ENCODE results near the gene BICD1. TPM values are rescaled to one million over a fixed set of nuclear protein-coding genes. Genes with fewer than 3 reads are reported as not detected.
"Not testable (repeated sequence)": the region's sequence is repeated elsewhere in the genome, so short reads cannot be mapped to it uniquely, and the experiment has no call there.

The BICD1 gene
- total and polyA plus RNA-seq, 9 donors = 7.7 to 16.9 (median 9.4) TPM

DNA sequence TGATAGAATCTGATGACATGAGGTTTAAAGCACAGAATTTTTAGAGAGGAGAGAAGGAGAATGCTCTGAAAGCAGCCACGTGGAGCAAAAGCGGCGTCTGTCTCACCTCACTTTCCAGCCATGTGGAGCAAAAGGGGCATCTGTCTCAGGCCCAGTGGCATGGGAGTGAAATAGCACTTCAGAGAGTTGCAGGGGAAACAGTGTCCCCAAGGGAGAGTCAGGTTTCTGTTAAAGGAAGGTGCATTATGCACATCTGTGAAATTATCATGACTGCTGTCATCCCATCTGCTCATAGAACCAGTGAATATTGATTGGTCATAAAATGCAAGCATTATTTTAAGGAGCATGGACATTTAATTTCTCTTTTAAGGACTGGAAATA is 124.0 kb downstream of the BICD1 start:
- Histone ChIP-seq H3K27ac (ENCODE audit: low read length) (no peak overlapping the region), H3K27me3 (ENCODE audit: control insufficient read depth, insufficient read depth, low read length) (no peaks in the 10 kb centered on the region), H3K9me3 (replicated peaks; ENCODE audit: control insufficient read depth, low read depth, low read length) (no peaks in the 10 kb centered on the region), H3K36me3 (ENCODE audit: control insufficient read depth, insufficient read depth, low read length) (peaks cover 7% of the 10 kb centered on the region), H3K4me3 (ENCODE audit: low read length) (no peak overlapping the region), H3K4me1 (ENCODE audit: control insufficient read depth, insufficient read depth, low read length) (no peaks in the 10 kb centered on the region)
- 45% methylated on average over 3 of the region's 3 CpGs for WGBS (ENCODE audit: insufficient coverage)
- DNase-seq = no peak

DNA sequence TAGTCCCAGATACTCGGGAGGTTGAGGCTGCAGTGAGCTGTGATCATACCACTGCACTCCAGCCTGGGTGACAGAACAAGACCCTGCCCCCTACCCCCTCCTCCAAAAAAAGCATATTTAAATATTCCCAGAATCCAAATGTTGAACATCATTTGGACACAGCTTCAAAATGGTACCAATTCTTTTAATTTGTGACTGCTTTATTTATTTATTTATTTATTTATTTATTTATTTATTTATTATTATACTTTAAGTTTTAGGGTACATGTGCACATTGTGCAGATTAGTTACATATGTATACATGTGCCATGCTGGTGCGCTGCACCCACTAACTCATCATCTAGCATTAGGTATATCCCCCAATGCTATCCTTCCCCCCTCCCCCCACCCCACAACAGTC is 124.7 kb downstream of the BICD1 start:
- H3K36me3 ChIP-seq (ENCODE audit: control insufficient read depth, insufficient read depth, low read length); H3K27me3 ChIP-seq (ENCODE audit: control insufficient read depth, insufficient read depth, low read length); DNase-seq; H3K27ac ChIP-seq (ENCODE audit: low read length); H3K9me3 ChIP-seq (replicated peaks; ENCODE audit: control insufficient read depth, low read depth, low read length); H3K4me3 ChIP-seq (ENCODE audit: low read length); H3K4me1 ChIP-seq (ENCODE audit: control insufficient read depth, insufficient read depth, low read length): not testable (repeated sequence)
- 100% methylated on average over 1 of the region's 2 CpGs for WGBS (ENCODE audit: insufficient coverage)

DNA sequence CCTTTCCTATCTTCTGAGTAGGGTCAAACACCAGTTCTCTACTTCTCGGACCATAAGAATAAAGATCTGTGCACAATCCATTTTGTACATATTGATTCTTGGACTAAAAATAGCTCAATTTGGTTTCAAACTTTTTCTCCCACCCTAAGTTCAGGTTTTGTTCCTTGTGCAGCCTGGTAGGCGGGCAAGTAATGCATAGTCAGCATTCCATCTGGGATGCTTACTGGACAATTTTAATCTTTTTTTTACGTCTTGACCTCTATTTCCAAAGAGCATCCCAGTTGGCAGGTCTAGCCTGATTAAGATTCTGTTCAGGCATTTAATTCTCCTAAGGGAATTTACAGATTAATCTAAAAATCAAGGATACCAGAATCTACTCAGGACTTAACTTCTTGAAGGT is 126.9 kb downstream of the BICD1 start:
- no peak for DNase-seq
- Histone ChIP-seq H3K27ac (ENCODE audit: low read length) (no peak overlapping the region), H3K4me1 (ENCODE audit: control insufficient read depth, insufficient read depth, low read length) (no peaks in the 10 kb centered on the region), H3K4me3 (ENCODE audit: low read length) (no peak overlapping the region), H3K9me3 (replicated peaks; ENCODE audit: control insufficient read depth, low read depth, low read length) (peaks cover 9% of the 10 kb centered on the region), H3K27me3 (ENCODE audit: control insufficient read depth, insufficient read depth, low read length) (no peaks in the 10 kb centered on the region), H3K36me3 (ENCODE audit: control insufficient read depth, insufficient read depth, low read length) (peaks cover 2% of the 10 kb centered on the region)
- WGBS (ENCODE audit: insufficient coverage) = 71% methylated on average over 1 of the region's 3 CpGs

- H3K36me3 ChIP-seq (ENCODE audit: control insufficient read depth, insufficient read depth, low read length) = peaks cover 2% of the 10 kb centered on the region
- H3K4me3 ChIP-seq (ENCODE audit: low read length) = no peak overlapping the region
- H3K27ac ChIP-seq (ENCODE audit: low read length) = no peak overlapping the region
- no CpG with 5 or more reads among the region's 2 CpGs for WGBS (ENCODE audit: insufficient coverage)
- DNase-seq = no peak
- H3K9me3 ChIP-seq (replicated peaks; ENCODE audit: control insufficient read depth, low read depth, low read length) = peaks cover 9% of the 10 kb centered on the region
- H3K27me3 ChIP-seq (ENCODE audit: control insufficient read depth, insufficient read depth, low read length) = no peaks in the 10 kb centered on the region
- no peaks in the 10 kb centered on the region for H3K4me1 ChIP-seq (ENCODE audit: control insufficient read depth, insufficient read depth, low read length)
Observed at GRCh38 chr12:32235251-32235650, 128.6 kb downstream of the BICD1 start.

GRCh38 chr12:32240162-32240561 is 133.5 kb downstream of the BICD1 start:
- no peak for DNase-seq
- H3K27me3 ChIP-seq (ENCODE audit: control insufficient read depth, insufficient read depth, low read length) = no peaks in the 10 kb centered on the region
- H3K9me3 ChIP-seq (replicated peaks; ENCODE audit: control insufficient read depth, low read depth, low read length) = peaks cover 9% of the 10 kb centered on the region
- peaks cover 2% of the 10 kb centered on the region for H3K36me3 ChIP-seq (ENCODE audit: control insufficient read depth, insufficient read depth, low read length)
- 31% methylated on average over 3 of the region's 5 CpGs for WGBS (ENCODE audit: insufficient coverage)
- no peak overlapping the region for H3K4me3 ChIP-seq (ENCODE audit: low read length)
- no peak overlapping the region for H3K27ac ChIP-seq (ENCODE audit: low read length)
- no peaks in the 10 kb centered on the region for H3K4me1 ChIP-seq (ENCODE audit: control insufficient read depth, insufficient read depth, low read length)

GRCh38 chr12:32240831-32241230 is 134.2 kb downstream of the BICD1 start:
- no CpG with 5 or more reads among the region's 4 CpGs for WGBS (ENCODE audit: insufficient coverage)
- peaks cover 9% of the 10 kb centered on the region for H3K9me3 ChIP-seq (replicated peaks; ENCODE audit: control insufficient read depth, low read depth, low read length)
- H3K4me3 ChIP-seq (ENCODE audit: low read length) = no peak overlapping the region
- peaks cover 2% of the 10 kb centered on the region for H3K36me3 ChIP-seq (ENCODE audit: control insufficient read depth, insufficient read depth, low read length)
- no peaks in the 10 kb centered on the region for H3K4me1 ChIP-seq (ENCODE audit: control insufficient read depth, insufficient read depth, low read length)
- DNase-seq = no peak
- H3K27me3 ChIP-seq (ENCODE audit: control insufficient read depth, insufficient read depth, low read length) = no peaks in the 10 kb centered on the region
- H3K27ac ChIP-seq (ENCODE audit: low read length) = no peak overlapping the region

DNA sequence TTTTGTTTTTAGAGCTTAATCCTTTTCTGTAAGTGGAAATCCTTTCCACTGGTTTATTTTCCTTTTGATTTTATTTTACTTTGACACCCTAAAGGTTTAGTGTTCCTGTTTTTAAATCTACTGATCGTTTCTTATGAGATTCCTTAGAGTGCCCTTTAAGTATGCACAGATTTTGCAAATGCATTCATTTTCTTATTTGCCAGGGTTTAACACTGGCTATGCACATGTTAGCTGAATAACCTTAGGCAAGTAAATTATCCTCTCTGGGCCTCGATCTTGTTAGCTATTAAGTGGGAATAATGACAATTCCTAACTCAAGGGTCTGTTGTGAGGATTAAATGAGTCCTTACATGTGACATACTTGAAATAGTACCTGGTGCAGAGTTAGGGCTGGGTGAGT is 136.0 kb downstream of the BICD1 start:
- WGBS (ENCODE audit: insufficient coverage) = no CpG with 5 or more reads among the region's 2 CpGs
- H3K4me1 ChIP-seq (ENCODE audit: control insufficient read depth, insufficient read depth, low read length) = no peaks in the 10 kb centered on the region
- no peak overlapping the region for H3K4me3 ChIP-seq (ENCODE audit: low read length)
- H3K27me3 ChIP-seq (ENCODE audit: control insufficient read depth, insufficient read depth, low read length) = no peaks in the 10 kb centered on the region
- H3K9me3 ChIP-seq (replicated peaks; ENCODE audit: control insufficient read depth, low read depth, low read length) = peaks cover 2% of the 10 kb centered on the region
- DNase-seq = no peak
- no peaks in the 10 kb centered on the region for H3K36me3 ChIP-seq (ENCODE audit: control insufficient read depth, insufficient read depth, low read length)
- no peak overlapping the region for H3K27ac ChIP-seq (ENCODE audit: low read length)

GRCh38 chr12:32248441-32249140 is 141.9 kb downstream of the BICD1 start:
- peak; percentile 14 for DNase-seq
- Histone ChIP-seq H3K9me3 (replicated peaks; ENCODE audit: control insufficient read depth, low read depth, low read length) (peaks cover 3% of the 10 kb centered on the region), H3K27ac (ENCODE audit: low read length) (no peak overlapping the region), H3K4me1 (ENCODE audit: control insufficient read depth, insufficient read depth, low read length) (no peaks in the 10 kb centered on the region), H3K27me3 (ENCODE audit: control insufficient read depth, insufficient read depth, low read length) (no peaks in the 10 kb centered on the region), H3K36me3 (ENCODE audit: control insufficient read depth, insufficient read depth, low read length) (no peaks in the 10 kb centered on the region), H3K4me3 (ENCODE audit: low read length) (no peak overlapping the region)
- 83% methylated on average over 1 of the region's 5 CpGs for WGBS (ENCODE audit: insufficient coverage)

GRCh38 chr12:32249777-32250176 is 143.1 kb downstream of the BICD1 start:
- Histone ChIP-seq H3K4me1 (ENCODE audit: control insufficient read depth, insufficient read depth, low read length) (no peaks in the 10 kb centered on the region), H3K36me3 (ENCODE audit: control insufficient read depth, insufficient read depth, low read length) (no peaks in the 10 kb centered on the region), H3K4me3 (ENCODE audit: low read length) (no peak overlapping the region), H3K27me3 (ENCODE audit: control insufficient read depth, insufficient read depth, low read length) (no peaks in the 10 kb centered on the region), H3K27ac (ENCODE audit: low read length) (no peak overlapping the region), H3K9me3 (replicated peaks; ENCODE audit: control insufficient read depth, low read depth, low read length) (peaks cover 3% of the 10 kb centered on the region)
- no peak for DNase-seq
- no CpG with 5 or more reads among the region's 2 CpGs for WGBS (ENCODE audit: insufficient coverage)

- Histone ChIP-seq H3K27ac (ENCODE audit: low read length) (no peak overlapping the region), H3K36me3 (ENCODE audit: control insufficient read depth, insufficient read depth, low read length) (no peaks in the 10 kb centered on the region), H3K4me1 (ENCODE audit: control insufficient read depth, insufficient read depth, low read length) (no peaks in the 10 kb centered on the region), H3K9me3 (replicated peaks; ENCODE audit: control insufficient read depth, low read depth, low read length) (peaks cover 3% of the 10 kb centered on the region), H3K4me3 (ENCODE audit: low read length) (no peak overlapping the region), H3K27me3 (ENCODE audit: control insufficient read depth, insufficient read depth, low read length) (no peaks in the 10 kb centered on the region)
- no peak for DNase-seq
- 88% methylated on average over 7 of the region's 13 CpGs for WGBS (ENCODE audit: insufficient coverage)
Observed at GRCh38 chr12:32252199-32253073, 145.8 kb downstream of the BICD1 start.
